ENCODE data around the gene ETV7. TPM values are rescaled to one million over a fixed set of nuclear protein-coding genes. Genes with fewer than 3 reads are reported as not detected.

The ETV7 gene
- total RNA-seq, 4 donors from 2014 or later: 14.3 to 30.0 (median 15.0) TPM

- peak; percentile 78 to 96 for DNase-seq (ENCODE audit: low spot score in 2 of 2)
- TF ChIP-seq, protein P1, sequence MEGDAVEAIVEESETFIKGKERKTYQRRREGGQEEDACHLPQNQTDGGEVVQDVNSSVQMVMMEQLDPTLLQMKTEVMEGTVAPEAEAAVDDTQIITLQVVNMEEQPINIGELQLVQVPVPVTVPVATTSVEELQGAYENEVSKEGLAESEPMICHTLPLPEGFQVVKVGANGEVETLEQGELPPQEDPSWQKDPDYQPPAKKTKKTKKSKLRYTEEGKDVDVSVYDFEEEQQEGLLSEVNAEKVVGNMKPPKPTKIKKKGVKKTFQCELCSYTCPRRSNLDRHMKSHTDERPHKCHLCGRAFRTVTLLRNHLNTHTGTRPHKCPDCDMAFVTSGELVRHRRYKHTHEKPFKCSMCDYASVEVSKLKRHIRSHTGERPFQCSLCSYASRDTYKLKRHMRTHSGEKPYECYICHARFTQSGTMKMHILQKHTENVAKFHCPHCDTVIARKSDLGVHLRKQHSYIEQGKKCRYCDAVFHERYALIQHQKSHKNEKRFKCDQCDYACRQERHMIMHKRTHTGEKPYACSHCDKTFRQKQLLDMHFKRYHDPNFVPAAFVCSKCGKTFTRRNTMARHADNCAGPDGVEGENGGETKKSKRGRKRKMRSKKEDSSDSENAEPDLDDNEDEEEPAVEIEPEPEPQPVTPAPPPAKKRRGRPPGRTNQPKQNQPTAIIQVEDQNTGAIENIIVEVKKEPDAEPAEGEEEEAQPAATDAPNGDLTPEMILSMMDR (IDR thresholded peaks at IDR 0.05): peak in 1 of 3 donors; percentile 50
- TF ChIP-seq POLR2A (IDR thresholded peaks at IDR 0.05): no peak
- no peak overlapping the region for H3K4me3 ChIP-seq (ENCODE audit: low read depth, poor library complexity, severe bottlenecking)
- intact Hi-C loops (cut with DNase I; ENCODE audit: low total_unique reads): loop anchor here (5.0 kb wide), 1 partner anchor 333 kb away; the partner anchor contains the start of gene MAPK14
- 21% methylated on average over 10 of the region's 10 CpGs for WGBS, 2 donors
These were observed 27.0 kb downstream of the ETV7 start for GRCh38 chr6:36360241-36361054.

DNA sequence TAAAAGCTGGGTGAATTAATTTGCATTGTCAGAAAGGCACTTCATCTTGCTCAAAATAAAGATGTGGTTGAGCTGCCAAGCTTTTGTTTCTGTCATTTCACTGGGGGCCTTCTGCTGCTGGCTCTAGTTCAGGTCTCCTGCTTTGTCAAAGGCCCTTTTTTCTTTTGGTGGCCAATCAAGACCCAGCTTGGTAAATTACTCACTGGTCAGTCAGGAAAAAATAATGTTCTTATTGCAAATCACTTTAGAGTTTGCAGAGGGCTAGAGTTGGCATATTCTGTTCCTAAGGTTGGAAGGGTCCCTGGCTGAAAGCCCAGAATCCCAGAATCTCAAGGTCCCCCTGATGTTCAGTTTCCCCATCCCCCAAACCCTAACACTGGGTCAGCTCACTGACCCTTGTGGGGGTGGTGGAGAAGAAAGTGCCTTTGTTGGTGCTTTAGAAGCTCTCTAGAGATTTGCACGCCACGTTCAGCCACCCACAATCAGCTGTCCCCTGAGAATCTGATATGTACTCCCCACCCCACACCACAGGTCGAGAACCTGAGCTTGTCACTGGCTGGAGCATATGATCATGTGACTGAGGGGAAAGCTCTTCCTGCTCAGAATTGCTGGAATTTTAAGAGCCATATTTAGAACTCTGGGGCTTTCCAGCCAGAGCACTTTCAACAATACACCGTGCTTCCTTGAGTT lies 29.1 kb downstream of the ETV7 start:
- no peak for TF ChIP-seq POLR2A (IDR thresholded peaks at IDR 0.05)
- TF ChIP-seq, protein P1 (IDR thresholded peaks at IDR 0.05): no peak
- DNase-seq (ENCODE audit: low spot score in 2 of 2): no peak
- 50 to 64% methylated on average over 4 of the region's 4 CpGs for WGBS, 2 donors
- no peak overlapping the region for H3K4me3 ChIP-seq (ENCODE audit: low read depth, poor library complexity, severe bottlenecking)
- intact Hi-C loops (cut with DNase I; ENCODE audit: low total_unique reads): no loop called here

DNA sequence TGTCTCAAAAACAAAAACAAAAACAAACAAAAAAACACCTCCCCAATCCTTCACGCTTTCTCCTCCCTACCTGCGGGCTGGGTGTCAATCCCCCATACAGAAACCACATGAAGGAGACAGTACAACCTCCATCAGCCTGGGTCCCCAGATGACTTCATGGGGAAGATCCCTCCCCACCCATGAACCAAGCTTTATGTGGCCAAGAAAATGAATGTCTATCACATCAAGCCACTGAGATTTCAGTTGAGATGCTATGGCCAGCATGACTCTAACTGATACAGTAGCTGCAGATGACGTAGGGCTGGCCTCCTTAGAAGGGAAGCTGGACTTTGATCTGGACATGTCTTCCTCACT lies 29.6 kb downstream of the ETV7 start:
- intact Hi-C loops (cut with DNase I; ENCODE audit: low total_unique reads): no loop called here

GRCh38 chr6:36355819-36356218 lies 31.6 kb downstream of the ETV7 start:
- intact Hi-C loops (cut with DNase I; ENCODE audit: low total_unique reads): no loop called here
- 76 to 82% methylated on average over 4 of the region's 4 CpGs for WGBS, 2 donors
- TF ChIP-seq POLR2A (IDR thresholded peaks at IDR 0.05): no peak
- TF ChIP-seq, protein P1 (IDR thresholded peaks at IDR 0.05): no peak
- DNase-seq (ENCODE audit: low spot score in 2 of 2): no peak
- H3K4me3 ChIP-seq (ENCODE audit: low read depth, poor library complexity, severe bottlenecking): no peak overlapping the region

More for the DNA sequence above, 29.6 kb downstream of the ETV7 start:
- no peak for DNase-seq (ENCODE audit: low spot score in 2 of 2)
- WGBS, 2 donors: 86 to 87% methylated on average over 3 of the region's 3 CpGs
- TF ChIP-seq, protein P1 (IDR thresholded peaks at IDR 0.05): no peak
- no peak for TF ChIP-seq POLR2A (IDR thresholded peaks at IDR 0.05)
- H3K4me3 ChIP-seq (ENCODE audit: low read depth, poor library complexity, severe bottlenecking): no peak overlapping the region

DNA sequence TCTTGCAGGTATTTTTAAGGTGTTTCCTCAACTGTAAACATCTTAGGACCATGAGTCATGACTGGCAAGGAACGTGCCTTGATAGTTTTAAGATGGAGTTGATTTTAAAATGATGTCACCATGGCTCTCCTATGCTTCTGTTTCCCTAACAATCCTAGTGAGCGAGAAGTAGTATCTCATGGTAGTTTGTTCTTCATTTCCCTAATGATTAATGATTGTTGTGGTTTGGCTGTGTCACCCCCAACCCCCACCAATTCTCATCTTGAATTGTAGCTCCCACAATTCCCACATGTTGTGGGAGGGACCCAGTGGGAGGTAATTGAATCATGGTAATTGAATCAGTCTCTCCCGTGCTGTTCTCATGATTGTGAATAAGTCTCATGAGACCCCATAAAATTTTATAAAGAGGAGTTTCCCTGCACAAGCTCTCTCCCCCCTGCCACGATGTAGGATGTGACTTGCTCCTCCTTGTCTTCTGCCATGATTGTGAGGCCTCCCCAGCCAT lies 34.0 kb downstream of the ETV7 start:
- no peak overlapping the region for H3K4me3 ChIP-seq (ENCODE audit: low read depth, poor library complexity, severe bottlenecking)
- DNase-seq (ENCODE audit: low spot score in 2 of 2): no peak
- no peak for TF ChIP-seq POLR2A (IDR thresholded peaks at IDR 0.05)
- TF ChIP-seq, protein P1 (IDR thresholded peaks at IDR 0.05): no peak
- intact Hi-C loops (cut with DNase I; ENCODE audit: low total_unique reads): no loop called here
- WGBS, 2 donors: 54% methylated on average over 4 of the region's 4 CpGs

Measured in lower leg skin (tissue), 4 donors.